Fibroblast of peridontal ligament (primary cell): ENCODE measurements around the gene PGRMC2.
A peak's percentile ranks its signal among the peaks of the same experiment; 100 is the strongest.

Experiments used
- DNase-seq: peaks from one replicate; pipeline ENCODE4 v3.0.0-alpha.2; 2010; ENCODE audit errors: extremely low read depth

Gene PGRMC2

DNA sequence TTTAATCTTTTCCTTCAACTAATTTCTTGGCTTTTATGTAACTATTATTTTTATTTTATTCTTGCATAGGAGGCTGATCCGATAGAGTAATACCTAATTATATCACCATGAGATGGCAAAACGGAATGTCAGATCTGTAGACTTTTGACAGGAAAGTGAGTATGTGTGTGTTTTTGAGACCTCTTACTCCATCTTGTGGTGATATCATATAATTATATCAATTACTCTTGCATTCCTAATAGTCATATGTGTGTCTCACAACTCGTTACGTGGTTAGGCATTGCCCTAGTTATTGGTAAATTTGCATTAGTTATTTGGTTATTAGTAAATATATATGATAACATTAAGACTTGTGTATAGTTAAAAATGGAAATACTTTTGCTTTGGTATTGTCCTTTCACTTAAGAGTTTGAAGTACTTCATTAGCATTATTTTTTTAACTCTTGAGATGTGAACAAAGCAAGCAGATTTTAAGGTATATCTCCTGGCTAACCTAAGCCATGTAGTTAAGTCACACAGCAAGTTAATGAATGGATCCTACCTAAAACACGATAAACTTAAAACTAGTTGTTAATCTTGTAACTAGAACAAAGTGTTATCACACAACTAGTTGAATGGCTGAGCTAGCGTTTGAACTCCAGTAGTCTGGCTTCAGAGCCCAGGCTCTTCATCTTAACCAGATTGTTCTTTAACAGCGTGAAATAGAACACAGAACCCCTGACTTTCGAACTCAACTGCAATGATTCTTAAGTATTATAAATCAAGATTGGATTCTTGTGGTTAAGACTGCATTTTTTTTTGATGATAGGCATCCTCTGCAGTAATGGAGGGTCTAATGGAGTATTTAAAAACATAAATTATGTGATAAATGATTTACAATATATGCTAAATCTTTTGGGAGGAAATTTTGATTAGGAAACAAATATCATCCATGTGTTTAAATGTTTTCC lies 67.1 kb downstream of the PGRMC2 start:
- DNase-seq, result peak; percentile 80
